ENCODE results near the gene IQCH.
"Not testable (repeated sequence)": the region's sequence is repeated elsewhere in the genome, so short reads cannot be mapped to it uniquely, and the experiment has no call there.

The IQCH gene

DNA sequence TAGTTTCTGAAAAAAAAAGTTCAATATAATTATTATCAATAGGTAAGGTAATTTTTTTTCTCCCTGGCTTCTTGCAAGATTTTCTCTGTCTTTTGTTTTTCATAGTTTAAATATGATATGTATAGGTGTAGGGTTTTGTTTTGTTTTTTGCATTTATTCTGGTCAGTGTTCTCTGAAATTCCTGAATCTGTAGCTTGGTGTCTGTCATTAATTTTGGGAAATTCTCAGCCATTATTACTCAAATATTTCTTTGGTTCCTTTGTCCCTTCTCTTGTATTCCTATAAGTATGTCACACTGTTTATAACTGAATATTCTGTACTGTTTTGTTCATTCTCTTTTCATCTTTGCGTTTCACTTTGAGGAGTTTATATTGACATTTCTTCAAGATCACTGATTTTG lies 22.1 kb downstream of the IQCH start:
- H3K27me3 ChIP-seq (ENCODE audit: control insufficient read depth, insufficient read depth, low read length), result no peaks in the 10 kb centered on the region
- no peaks in the 10 kb centered on the region for H3K36me3 ChIP-seq (ENCODE audit: control insufficient read depth, insufficient read depth, low read length)
- H3K4me1 ChIP-seq (ENCODE audit: control insufficient read depth, insufficient read depth, low read length), result peaks cover 10% of the 10 kb centered on the region
- H3K9me3 ChIP-seq (ENCODE audit: control insufficient read depth, insufficient read depth, low read length), result no peaks in the 10 kb centered on the region
- no peak overlapping the region for H3K4me3 ChIP-seq (ENCODE audit: low read depth, low read length)
- H3K9ac ChIP-seq (ENCODE audit: low read depth, low read length), result no peak overlapping the region

DNA sequence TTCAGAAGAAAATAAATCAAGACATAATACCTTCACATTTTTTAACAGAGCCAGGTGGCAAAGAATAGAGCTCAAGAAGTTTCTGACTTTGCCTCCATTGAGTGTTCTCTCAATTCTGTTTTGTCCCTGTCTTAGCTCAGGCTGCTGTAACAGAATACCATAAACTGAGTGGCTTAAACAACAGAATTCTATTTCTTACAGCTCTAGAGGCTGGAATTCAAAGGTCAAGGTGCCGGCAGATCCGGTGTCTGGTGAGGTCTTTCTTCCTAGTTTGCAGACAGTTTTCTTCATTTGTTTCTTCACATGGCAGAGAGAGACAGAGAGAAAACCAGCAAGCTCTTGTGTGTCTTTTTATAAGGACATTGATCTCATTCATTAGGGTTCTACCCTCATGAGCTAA lies 25.6 kb downstream of the IQCH start:
- H3K36me3 ChIP-seq (ENCODE audit: control insufficient read depth, insufficient read depth, low read length), result no peaks in the 10 kb centered on the region

DNA sequence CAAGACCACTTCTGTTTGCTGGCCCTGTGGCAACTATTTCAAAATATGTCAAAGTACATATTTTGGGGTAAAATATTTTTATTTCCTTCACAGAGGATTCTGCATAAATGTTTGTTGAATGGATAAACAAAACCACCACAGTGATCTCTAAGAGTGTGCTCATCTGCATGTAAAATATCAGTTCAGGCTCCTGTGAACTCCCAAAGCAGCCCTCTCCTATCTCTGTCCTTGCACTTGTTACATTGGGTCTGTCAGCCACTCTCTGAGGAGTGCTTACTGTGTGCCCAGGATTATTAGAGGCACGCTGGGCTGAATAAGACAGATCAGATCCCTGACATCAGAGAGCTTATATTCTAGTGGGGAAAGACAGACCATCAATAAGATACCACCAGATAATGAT lies 27.1 kb downstream of the IQCH start:
- no peak overlapping the region for H3K9ac ChIP-seq (ENCODE audit: low read depth, low read length)
- H3K4me3 ChIP-seq (ENCODE audit: low read depth, low read length), result no peak overlapping the region
- H3K4me1 ChIP-seq (ENCODE audit: control insufficient read depth, insufficient read depth, low read length), result peaks cover 21% of the 10 kb centered on the region
- H3K9me3 ChIP-seq (ENCODE audit: control insufficient read depth, insufficient read depth, low read length), result no peaks in the 10 kb centered on the region
- no peaks in the 10 kb centered on the region for H3K27me3 ChIP-seq (ENCODE audit: control insufficient read depth, insufficient read depth, low read length)
- no peaks in the 10 kb centered on the region for H3K36me3 ChIP-seq (ENCODE audit: control insufficient read depth, insufficient read depth, low read length)

More for the DNA sequence above, 25.6 kb downstream of the IQCH start:
- Histone ChIP-seq H3K4me1 (ENCODE audit: control insufficient read depth, insufficient read depth, low read length) (peaks cover 21% of the 10 kb centered on the region), H3K4me3 (ENCODE audit: low read depth, low read length) (no peak overlapping the region), H3K27me3 (ENCODE audit: control insufficient read depth, insufficient read depth, low read length) (no peaks in the 10 kb centered on the region), H3K9ac (ENCODE audit: low read depth, low read length) (no peak overlapping the region), H3K9me3 (ENCODE audit: control insufficient read depth, insufficient read depth, low read length) (no peaks in the 10 kb centered on the region)

DNA sequence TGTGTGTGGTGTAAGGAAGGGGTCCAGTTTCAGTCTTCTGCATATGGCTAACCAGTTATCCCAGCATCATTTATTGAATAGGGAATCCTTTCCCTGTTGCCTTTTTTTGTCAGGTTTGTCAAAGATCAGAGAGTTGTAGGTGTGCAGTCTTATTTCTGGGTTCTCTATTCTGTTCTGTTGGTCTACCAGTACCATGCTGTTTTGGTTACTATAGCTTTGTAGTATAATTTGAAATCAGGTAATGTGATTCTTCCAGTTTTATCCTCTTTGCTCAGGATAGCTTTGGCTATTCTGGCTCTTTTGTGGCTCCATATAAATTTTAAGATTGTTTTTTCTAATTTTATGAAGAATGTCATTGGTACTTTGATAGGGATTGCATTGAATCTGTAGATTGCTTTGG lies 31.0 kb downstream of the IQCH start:
- not testable (repeated sequence) for H3K36me3 ChIP-seq (ENCODE audit: control insufficient read depth, insufficient read depth, low read length); H3K27me3 ChIP-seq (ENCODE audit: control insufficient read depth, insufficient read depth, low read length); H3K9ac ChIP-seq (ENCODE audit: low read depth, low read length); H3K4me3 ChIP-seq (ENCODE audit: low read depth, low read length); H3K9me3 ChIP-seq (ENCODE audit: control insufficient read depth, insufficient read depth, low read length)
- H3K4me1 ChIP-seq (ENCODE audit: control insufficient read depth, insufficient read depth, low read length), result peaks cover 13% of the 10 kb centered on the region

DNA sequence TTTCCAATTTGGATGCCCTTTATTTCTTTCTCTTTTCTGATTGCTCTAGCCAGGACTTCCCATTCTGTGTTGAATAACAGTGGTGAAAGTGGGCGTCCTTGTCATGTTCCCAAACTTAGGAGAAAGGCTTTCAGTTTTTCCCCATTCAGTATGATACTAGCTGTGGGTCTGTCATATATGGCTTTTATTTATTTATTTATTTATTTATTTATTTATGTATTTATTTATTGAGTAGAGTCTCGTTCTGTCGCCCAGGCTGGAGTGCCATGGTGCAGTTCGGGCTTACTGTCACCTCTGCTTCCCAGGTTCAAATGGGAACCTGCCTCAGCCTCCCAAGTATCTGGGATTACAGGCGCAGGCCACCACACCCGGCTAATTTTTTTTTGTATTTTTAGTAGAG lies 31.8 kb downstream of the IQCH start:
- not testable (repeated sequence) for H3K9ac ChIP-seq (ENCODE audit: low read depth, low read length); H3K27me3 ChIP-seq (ENCODE audit: control insufficient read depth, insufficient read depth, low read length); H3K36me3 ChIP-seq (ENCODE audit: control insufficient read depth, insufficient read depth, low read length); H3K9me3 ChIP-seq (ENCODE audit: control insufficient read depth, insufficient read depth, low read length); H3K4me3 ChIP-seq (ENCODE audit: low read depth, low read length)
- H3K4me1 ChIP-seq (ENCODE audit: control insufficient read depth, insufficient read depth, low read length), result peaks cover 11% of the 10 kb centered on the region

DNA sequence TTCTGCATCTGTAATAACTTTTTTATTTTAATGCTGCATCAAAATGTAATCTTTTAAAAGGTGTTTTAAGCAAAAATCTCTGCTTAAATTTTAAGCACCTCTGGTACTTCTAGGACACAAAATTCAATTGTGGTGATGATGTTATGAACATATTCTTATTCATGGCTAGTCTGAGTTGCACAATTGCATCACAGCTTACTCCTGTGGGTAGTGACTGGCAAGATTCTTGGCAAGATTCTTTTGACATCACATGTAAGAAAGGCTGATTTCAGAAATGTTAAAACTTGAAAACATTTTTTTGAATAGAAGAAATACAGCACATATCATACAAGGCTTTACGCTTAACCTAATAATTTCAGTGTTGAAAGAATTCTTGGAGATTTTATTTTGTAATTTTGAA lies 35.7 kb downstream of the IQCH start:
- Histone ChIP-seq H3K4me3 (ENCODE audit: low read depth, low read length) (no peak overlapping the region), H3K9ac (ENCODE audit: low read depth, low read length) (no peak overlapping the region), H3K9me3 (ENCODE audit: control insufficient read depth, insufficient read depth, low read length) (no peaks in the 10 kb centered on the region), H3K4me1 (ENCODE audit: control insufficient read depth, insufficient read depth, low read length) (no peaks in the 10 kb centered on the region), H3K36me3 (ENCODE audit: control insufficient read depth, insufficient read depth, low read length) (no peaks in the 10 kb centered on the region), H3K27me3 (ENCODE audit: control insufficient read depth, insufficient read depth, low read length) (no peaks in the 10 kb centered on the region)

DNA sequence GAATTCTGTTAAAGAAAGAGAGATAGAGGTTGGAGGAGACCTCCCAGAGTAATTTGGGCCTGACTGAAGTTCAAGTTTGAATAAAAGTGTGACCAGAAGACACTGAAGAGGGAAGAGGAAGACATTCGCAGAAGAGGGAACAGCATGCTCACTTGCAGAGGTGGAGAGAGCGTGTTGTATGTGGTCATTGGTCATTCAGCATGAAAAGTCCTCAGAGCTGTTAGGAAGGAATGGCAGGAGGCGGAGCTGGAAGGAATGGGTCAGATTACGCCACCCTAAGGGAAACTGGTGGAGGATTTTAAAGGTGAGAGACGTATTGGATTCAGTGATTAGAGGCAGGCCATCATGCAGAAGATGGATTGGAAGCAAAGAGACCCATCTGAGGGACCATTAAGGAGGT lies 41.6 kb downstream of the IQCH start:
- H3K9ac ChIP-seq (ENCODE audit: low read depth, low read length), result no peak overlapping the region
- no peaks in the 10 kb centered on the region for H3K9me3 ChIP-seq (ENCODE audit: control insufficient read depth, insufficient read depth, low read length)
- no peak overlapping the region for H3K4me3 ChIP-seq (ENCODE audit: low read depth, low read length)
- H3K27me3 ChIP-seq (ENCODE audit: control insufficient read depth, insufficient read depth, low read length), result no peaks in the 10 kb centered on the region
- H3K36me3 ChIP-seq (ENCODE audit: control insufficient read depth, insufficient read depth, low read length), result no peaks in the 10 kb centered on the region
- H3K4me1 ChIP-seq (ENCODE audit: control insufficient read depth, insufficient read depth, low read length), result peaks cover 4% of the 10 kb centered on the region

DNA sequence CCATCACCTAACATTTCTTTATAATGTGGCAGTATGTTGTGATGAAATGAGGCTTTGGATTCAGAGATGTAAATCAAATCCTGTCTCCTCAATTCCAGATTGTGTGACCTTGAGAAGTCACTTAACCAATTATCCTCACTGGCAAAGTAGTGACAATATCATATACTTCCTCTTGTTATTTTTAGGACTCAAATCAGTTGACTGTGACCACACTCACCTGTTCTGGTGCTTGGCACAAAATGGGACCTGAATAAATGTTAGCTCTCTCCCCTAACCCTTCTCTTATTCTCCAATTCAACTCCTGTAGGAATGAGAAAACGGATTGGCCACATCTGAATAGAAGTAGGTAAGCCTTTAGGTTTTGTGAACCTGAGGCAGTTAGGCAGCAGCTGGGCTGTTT lies 42.1 kb downstream of the IQCH start:
- Histone ChIP-seq H3K9ac (ENCODE audit: low read depth, low read length) (no peak overlapping the region), H3K4me1 (ENCODE audit: control insufficient read depth, insufficient read depth, low read length) (peaks cover 4% of the 10 kb centered on the region), H3K9me3 (ENCODE audit: control insufficient read depth, insufficient read depth, low read length) (no peaks in the 10 kb centered on the region), H3K27me3 (ENCODE audit: control insufficient read depth, insufficient read depth, low read length) (no peaks in the 10 kb centered on the region), H3K4me3 (ENCODE audit: low read depth, low read length) (no peak overlapping the region), H3K36me3 (ENCODE audit: control insufficient read depth, insufficient read depth, low read length) (no peaks in the 10 kb centered on the region)

DNA sequence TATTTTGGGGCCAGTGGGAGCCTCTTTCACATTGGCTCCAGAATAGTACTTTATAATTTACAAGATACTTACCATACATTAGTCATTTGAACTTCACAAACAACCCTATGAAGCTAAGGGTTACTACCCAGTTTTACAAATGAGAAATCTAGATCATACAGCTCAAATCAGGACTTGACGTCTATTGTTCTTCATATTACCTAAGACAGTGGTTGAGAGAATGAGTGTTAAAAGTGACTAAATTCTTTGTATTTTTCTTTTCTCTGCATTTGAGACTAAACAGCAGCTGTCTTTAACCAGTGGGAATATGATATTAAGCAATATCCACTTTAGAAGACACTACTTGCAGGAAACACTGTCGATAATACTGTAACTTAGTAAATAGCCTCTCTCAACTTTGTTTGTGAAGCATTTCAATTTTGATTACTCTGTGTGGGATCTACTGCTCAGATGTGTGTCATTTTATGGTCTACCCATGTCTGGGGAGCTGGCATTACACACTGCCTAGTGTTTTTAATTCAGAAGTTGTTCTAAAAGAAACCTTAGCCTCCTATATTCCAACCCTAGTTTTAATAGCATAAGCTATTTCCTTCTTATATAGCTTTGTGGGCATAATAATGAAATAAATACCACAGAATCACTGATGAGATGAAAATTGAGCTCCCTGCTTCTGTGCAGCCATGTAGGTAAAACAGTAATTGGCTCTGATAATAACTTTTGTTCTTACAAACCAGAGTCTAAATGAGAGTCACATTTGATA lies 45.9 kb downstream of the IQCH start:
- Histone ChIP-seq H3K4me1 (ENCODE audit: control insufficient read depth, insufficient read depth, low read length) (peaks cover 4% of the 10 kb centered on the region), H3K4me3 (ENCODE audit: low read depth, low read length) (no peak overlapping the region), H3K9ac (ENCODE audit: low read depth, low read length) (no peak overlapping the region), H3K9me3 (ENCODE audit: control insufficient read depth, insufficient read depth, low read length) (no peaks in the 10 kb centered on the region), H3K27me3 (ENCODE audit: control insufficient read depth, insufficient read depth, low read length) (no peaks in the 10 kb centered on the region), H3K36me3 (ENCODE audit: control insufficient read depth, insufficient read depth, low read length) (no peaks in the 10 kb centered on the region)

DNA sequence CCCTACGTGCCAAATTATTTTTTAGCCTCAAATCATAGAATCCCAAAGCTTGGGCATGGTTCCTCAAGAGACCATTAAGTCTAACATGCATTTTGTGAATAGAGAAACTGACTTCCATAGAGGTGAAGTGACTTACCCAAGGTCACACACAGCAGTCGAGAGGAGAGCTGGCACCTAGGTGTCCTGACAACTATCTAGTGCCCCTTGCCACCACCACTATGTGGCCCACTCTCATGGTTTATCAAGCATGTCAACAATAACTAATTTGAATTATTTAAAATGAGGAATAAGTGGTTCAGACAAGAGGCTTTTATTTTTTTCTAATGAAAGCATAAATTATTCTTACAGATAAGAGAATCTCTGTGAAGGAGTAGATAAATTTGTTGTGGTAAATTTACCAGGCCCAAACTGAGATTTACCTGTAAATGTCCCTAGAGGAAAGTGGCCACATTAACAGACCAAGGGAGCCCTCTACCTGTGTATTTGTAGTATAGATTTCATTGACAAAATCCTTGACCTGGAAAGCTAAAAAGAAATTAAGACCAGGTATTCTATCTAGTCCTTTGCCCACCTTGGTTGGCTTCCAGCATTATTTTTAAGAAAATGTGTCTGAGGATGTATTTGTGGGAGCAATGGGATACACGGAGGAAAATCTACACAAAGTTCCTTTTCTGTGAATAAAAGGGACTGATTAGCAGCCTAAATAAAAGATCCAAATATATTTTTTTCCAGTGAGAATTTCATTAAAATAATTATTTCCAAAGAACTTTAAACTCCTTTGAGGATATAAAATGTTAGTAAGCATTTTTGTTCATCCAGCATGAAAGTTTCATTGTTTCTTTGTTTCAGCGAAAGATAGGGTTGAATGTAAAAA lies 49.1 kb downstream of the IQCH start:
- H3K9me3 ChIP-seq (ENCODE audit: control insufficient read depth, insufficient read depth, low read length), result no peaks in the 10 kb centered on the region
- no peaks in the 10 kb centered on the region for H3K27me3 ChIP-seq (ENCODE audit: control insufficient read depth, insufficient read depth, low read length)
- no peak overlapping the region for H3K9ac ChIP-seq (ENCODE audit: low read depth, low read length)
- no peak overlapping the region for H3K4me3 ChIP-seq (ENCODE audit: low read depth, low read length)
- no peaks in the 10 kb centered on the region for H3K36me3 ChIP-seq (ENCODE audit: control insufficient read depth, insufficient read depth, low read length)
- peaks cover 3% of the 10 kb centered on the region for H3K4me1 ChIP-seq (ENCODE audit: control insufficient read depth, insufficient read depth, low read length)

DNA sequence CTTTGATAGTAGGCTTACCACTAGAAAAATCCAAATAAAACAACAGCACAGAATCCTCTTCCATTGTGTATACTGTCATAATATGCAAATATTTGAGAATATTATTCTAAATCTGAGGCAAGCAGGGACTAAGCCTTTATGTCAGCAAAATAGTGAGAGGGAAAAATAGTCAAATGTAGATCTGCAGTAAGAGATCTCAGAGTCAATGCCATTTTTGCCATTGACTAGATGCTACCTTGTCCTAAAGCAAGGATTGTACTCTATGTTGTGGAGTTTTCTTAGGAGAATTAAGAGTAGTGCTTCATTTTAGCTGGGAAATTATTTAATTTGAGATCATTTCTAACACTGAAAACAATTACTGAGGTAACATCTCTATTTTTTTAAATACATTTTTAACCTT lies 50.2 kb downstream of the IQCH start:
- no peak overlapping the region for H3K4me3 ChIP-seq (ENCODE audit: low read depth, low read length)
- no peaks in the 10 kb centered on the region for H3K36me3 ChIP-seq (ENCODE audit: control insufficient read depth, insufficient read depth, low read length)
- no peak overlapping the region for H3K9ac ChIP-seq (ENCODE audit: low read depth, low read length)
- no peaks in the 10 kb centered on the region for H3K9me3 ChIP-seq (ENCODE audit: control insufficient read depth, insufficient read depth, low read length)
- peaks cover 3% of the 10 kb centered on the region for H3K4me1 ChIP-seq (ENCODE audit: control insufficient read depth, insufficient read depth, low read length)
- H3K27me3 ChIP-seq (ENCODE audit: control insufficient read depth, insufficient read depth, low read length), result no peaks in the 10 kb centered on the region

DNA sequence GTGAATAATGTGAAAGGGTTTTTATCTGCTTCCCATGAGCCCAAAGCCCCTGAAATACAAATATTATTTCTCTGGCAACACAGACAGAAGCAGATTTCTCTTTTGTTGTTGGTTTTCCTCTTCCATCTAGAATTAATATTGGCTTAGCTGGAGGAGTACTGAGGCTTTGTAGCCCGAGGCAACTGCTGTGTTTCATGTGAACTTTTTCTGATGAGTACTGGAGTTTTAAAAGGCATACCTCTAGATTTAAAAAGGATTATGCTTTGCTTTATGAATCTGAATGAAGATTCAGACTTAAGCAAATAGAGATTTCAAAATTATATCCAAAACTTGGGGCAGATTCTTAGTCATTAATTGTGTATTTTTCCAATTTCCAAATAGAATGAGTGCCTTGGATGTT lies 50.9 kb downstream of the IQCH start:
- Histone ChIP-seq H3K4me1 (ENCODE audit: control insufficient read depth, insufficient read depth, low read length) (peaks cover 3% of the 10 kb centered on the region), H3K4me3 (ENCODE audit: low read depth, low read length) (no peak overlapping the region), H3K9me3 (ENCODE audit: control insufficient read depth, insufficient read depth, low read length) (no peaks in the 10 kb centered on the region), H3K9ac (ENCODE audit: low read depth, low read length) (no peak overlapping the region), H3K36me3 (ENCODE audit: control insufficient read depth, insufficient read depth, low read length) (no peaks in the 10 kb centered on the region), H3K27me3 (ENCODE audit: control insufficient read depth, insufficient read depth, low read length) (no peaks in the 10 kb centered on the region)

Data from iPS-15b (cell line).